ENCODE results near the gene CD247.

The CD247 gene

DNA sequence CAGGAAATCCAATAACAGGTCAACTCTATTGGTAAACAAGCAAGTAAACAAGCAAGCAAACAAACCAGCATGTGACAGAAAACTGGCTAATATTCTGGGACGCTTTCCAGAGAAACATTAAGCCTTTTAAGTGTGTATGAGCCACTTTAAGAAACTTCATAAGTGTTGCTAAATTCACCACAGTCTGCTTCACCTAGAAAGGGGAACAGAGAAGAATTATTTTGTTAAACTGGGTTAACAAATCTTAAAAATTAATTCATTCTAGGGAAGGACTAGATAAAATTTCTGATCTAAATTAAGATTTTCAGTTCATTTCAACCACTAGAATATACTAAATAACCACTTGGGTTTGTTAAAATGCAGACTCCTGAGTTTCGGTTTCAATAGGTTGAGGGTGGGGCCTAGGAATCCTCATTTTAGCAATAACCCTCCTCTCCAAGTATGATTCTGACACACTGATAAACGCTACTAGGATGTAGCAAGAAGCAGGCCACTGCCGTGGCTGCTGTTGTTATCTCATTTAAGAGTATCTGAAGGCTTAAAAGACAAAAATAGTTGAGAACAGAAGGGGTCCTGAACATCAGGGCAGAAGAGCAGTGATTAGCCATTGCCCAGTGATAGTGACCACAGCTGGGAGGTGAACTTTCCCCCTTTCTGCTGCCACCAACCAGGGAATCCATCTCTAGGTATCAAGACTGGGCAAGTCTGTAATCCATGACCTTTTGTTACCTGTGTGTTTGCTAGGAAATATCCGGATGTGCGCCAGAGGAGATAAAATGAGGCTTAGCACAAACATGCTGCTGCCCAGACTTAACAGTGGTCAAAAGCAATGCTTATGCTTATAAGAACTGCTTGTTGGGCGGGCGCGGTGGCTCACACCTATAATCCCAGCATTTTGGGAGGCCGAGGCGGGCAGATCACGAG, 24.0 kb upstream of the CD247 start:
- no peak for DNase-seq (ENCODE audit: extremely low read depth, low read depth)
- no peak overlapping the region for H3K4me3 ChIP-seq (replicated peaks; ENCODE audit: low read depth, low read length)
- TF ChIP-seq, protein P1, sequence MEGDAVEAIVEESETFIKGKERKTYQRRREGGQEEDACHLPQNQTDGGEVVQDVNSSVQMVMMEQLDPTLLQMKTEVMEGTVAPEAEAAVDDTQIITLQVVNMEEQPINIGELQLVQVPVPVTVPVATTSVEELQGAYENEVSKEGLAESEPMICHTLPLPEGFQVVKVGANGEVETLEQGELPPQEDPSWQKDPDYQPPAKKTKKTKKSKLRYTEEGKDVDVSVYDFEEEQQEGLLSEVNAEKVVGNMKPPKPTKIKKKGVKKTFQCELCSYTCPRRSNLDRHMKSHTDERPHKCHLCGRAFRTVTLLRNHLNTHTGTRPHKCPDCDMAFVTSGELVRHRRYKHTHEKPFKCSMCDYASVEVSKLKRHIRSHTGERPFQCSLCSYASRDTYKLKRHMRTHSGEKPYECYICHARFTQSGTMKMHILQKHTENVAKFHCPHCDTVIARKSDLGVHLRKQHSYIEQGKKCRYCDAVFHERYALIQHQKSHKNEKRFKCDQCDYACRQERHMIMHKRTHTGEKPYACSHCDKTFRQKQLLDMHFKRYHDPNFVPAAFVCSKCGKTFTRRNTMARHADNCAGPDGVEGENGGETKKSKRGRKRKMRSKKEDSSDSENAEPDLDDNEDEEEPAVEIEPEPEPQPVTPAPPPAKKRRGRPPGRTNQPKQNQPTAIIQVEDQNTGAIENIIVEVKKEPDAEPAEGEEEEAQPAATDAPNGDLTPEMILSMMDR (IDR thresholded peaks at IDR 0.05; ENCODE audit: low read depth, low read length, missing control alignments), result no peak

DNA sequence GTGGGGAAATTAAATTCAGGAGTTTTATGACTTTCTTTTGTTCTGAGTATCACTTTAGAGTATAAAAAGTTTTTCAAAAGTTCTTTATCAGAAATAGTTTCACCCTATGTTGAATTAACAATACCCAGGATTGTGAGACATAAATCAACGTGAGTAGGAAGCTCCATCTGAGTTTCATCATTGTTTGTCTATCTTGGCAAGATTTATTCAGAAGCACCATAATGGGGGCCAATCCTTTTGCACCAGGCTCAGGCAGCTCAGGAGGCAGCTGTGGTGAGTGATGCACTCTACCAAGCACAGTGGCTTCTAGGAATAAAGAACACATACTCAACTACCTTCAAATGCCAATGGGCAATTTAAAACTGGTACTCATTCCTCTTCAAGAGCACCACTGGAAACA, 23.3 kb upstream of the CD247 start:
- no peak overlapping the region for H3K4me3 ChIP-seq (replicated peaks; ENCODE audit: low read depth, low read length)
- no peak for DNase-seq (ENCODE audit: extremely low read depth, low read depth)
- TF ChIP-seq, protein P1 (IDR thresholded peaks at IDR 0.05; ENCODE audit: low read depth, low read length, missing control alignments), result no peak

DNA sequence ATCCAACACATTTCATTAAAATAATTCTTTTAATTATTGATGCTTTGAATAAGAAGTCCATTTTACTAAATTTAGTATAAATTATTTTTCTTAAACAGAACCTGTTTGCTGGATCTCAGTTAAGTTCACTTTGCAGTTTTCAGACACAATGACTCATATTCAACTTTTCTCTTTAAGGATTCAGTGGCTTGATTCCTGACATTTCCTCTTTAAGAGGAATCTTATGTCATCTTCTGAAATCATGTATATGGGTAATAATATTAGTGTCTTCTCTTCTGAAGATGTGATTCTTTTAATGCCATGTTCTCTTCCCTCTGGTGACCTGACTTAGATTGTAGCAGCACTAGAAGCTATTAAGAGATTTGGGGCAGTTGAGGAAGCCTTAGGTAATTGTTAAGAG, 22.7 kb upstream of the CD247 start:
- no peak overlapping the region for H3K4me3 ChIP-seq (replicated peaks; ENCODE audit: low read depth, low read length)
- no peak for DNase-seq (ENCODE audit: extremely low read depth, low read depth)
- TF ChIP-seq, protein P1 (IDR thresholded peaks at IDR 0.05; ENCODE audit: low read depth, low read length, missing control alignments), result no peak

DNA sequence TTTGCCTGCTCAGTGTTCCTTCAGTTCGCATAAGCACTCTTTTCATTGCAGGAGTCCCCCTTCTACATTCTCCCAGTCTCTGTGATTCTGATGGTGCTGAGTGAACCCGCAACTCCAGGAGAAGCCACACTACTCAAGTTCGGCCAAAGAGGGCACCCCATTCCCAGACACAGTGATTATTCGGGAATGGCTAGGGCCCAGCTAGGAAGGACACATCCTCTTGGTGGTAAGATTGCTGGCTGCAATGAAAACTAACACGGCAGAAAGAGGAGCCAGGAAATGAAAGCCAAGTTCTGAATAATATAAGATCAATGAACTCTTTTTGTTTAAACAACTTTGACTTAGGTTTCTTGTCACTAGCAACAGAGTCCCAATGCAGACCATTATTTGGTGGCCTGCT, 20.3 kb upstream of the CD247 start:
- TF ChIP-seq, protein P1 (IDR thresholded peaks at IDR 0.05; ENCODE audit: low read depth, low read length, missing control alignments), result no peak
- H3K4me3 ChIP-seq (replicated peaks; ENCODE audit: low read depth, low read length), result no peak overlapping the region
- no peak for DNase-seq (ENCODE audit: extremely low read depth, low read depth)

DNA sequence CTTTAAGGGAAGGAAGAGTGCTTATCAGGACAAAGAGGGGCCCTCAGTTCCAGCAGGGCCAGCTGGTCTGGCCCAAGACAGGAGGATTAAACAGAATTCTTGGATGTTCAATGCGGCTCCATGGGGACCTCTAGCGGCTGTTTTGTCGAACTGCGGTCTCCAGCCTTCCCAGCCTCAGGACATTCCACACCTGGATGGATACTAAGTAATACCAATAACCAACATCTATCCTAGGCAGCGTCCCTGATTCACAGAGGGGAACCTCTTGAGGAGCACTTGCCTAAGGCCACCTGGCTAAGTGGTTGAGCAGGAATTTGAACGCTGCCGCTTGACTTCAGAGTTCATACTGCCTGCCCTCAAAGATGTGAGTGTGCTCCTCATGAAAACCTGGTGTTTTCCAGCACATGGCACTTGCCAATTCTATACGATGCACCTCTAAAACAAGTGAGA, 15.5 kb upstream of the CD247 start:
- no peak overlapping the region for H3K4me3 ChIP-seq (replicated peaks; ENCODE audit: low read depth, low read length)
- peak; percentile 24 for DNase-seq (ENCODE audit: extremely low read depth, low read depth)
- TF ChIP-seq, protein P1 (IDR thresholded peaks at IDR 0.05; ENCODE audit: low read depth, low read length, missing control alignments), result peak; percentile 90

GRCh38 chr1:167532964-167533824, 14.9 kb upstream of the CD247 start:
- TF ChIP-seq, protein P1 (IDR thresholded peaks at IDR 0.05; ENCODE audit: low read depth, low read length, missing control alignments), result no peak

More at GRCh38 chr1:167532964-167533824, 14.9 kb upstream of the CD247 start:
- DNase-seq (ENCODE audit: extremely low read depth, low read depth), result no peak
- H3K4me3 ChIP-seq (replicated peaks; ENCODE audit: low read depth, low read length), result no peak overlapping the region

All from HFF-Myc (cell line).